ENCODE measurements around the gene PTPRE. TPM values are rescaled to one million over a fixed set of nuclear protein-coding genes. Genes with fewer than 3 reads are reported as not detected.

The PTPRE gene
- total RNA-seq, 4 donors from 2014 or later = 28.1 to 89.7 (median 54.2) TPM

- DNase-seq (ENCODE audit: low spot score) (no peak), ATAC-seq (ENCODE audit: low FRiP score) (peak; percentile 62)
- no peak for TF ChIP-seq CTCF (IDR thresholded peaks at IDR 0.05)
Measured at GRCh38 chr10:127977357-127978009, 70.6 kb downstream of the PTPRE start.

- TF ChIP-seq CTCF (IDR thresholded peaks at IDR 0.05) = no peak
- no peak for DNase-seq (ENCODE audit: low spot score)
- ATAC-seq (ENCODE audit: low FRiP score) = no peak
Measured at GRCh38 chr10:127978481-127978880, 71.6 kb downstream of the PTPRE start.

GRCh38 chr10:127979045-127979444, 72.1 kb downstream of the PTPRE start:
- no peak for TF ChIP-seq CTCF (IDR thresholded peaks at IDR 0.05)
- ATAC-seq (ENCODE audit: low FRiP score) (no peak), DNase-seq (ENCODE audit: low spot score) (no peak)

GRCh38 chr10:127979566-127979965, 72.7 kb downstream of the PTPRE start:
- no peak for ATAC-seq (ENCODE audit: low FRiP score)
- no peak for DNase-seq (ENCODE audit: low spot score)
- TF ChIP-seq CTCF (IDR thresholded peaks at IDR 0.05) = no peak

GRCh38 chr10:127980898-127981297, 74.0 kb downstream of the PTPRE start:
- no peak for TF ChIP-seq CTCF (IDR thresholded peaks at IDR 0.05)
- no peak for ATAC-seq (ENCODE audit: low FRiP score)

GRCh38 chr10:127982601-127983000, 75.7 kb downstream of the PTPRE start:
- DNase-seq (ENCODE audit: low spot score) = no peak
- TF ChIP-seq CTCF (IDR thresholded peaks at IDR 0.05) = no peak
- no peak for ATAC-seq (ENCODE audit: low FRiP score)

More at GRCh38 chr10:127980898-127981297, 74.0 kb downstream of the PTPRE start:
- no peak for DNase-seq (ENCODE audit: low spot score)

GRCh38 chr10:127983344-127984100, 76.6 kb downstream of the PTPRE start:
- TF ChIP-seq CTCF (IDR thresholded peaks at IDR 0.05) = no peak
- ATAC-seq (ENCODE audit: low FRiP score) = no peak
- DNase-seq (ENCODE audit: low spot score) = no peak

Data from omental fat pad (tissue), 4 donors.